GM18499 (cell line): ENCODE measurements around the gene PTAFR.

Experiments used
- ATAC-seq: cut with Tn5 transposase; IDR thresholded peaks from one replicate; pipeline ENCODE4 v1.9.1; 2021; ENCODE audit warnings: moderate number of reproducible peaks; ENCODE audit not compliant: insufficient read depth, unreplicated experiment

Gene PTAFR

GRCh38 chr1:28126783-28127490, 49.6 kb downstream of the PTAFR start:
- ATAC-seq, result no peak

- no peak for ATAC-seq
Measured at GRCh38 chr1:28126212-28126611, 50.3 kb downstream of the PTAFR start.

- no peak for ATAC-seq
Measured at GRCh38 chr1:28123461-28123961, 53.0 kb downstream of the PTAFR start.

- no peak for ATAC-seq
Measured at GRCh38 chr1:28122183-28122582, 54.3 kb downstream of the PTAFR start.

GRCh38 chr1:28119556-28119955, 56.9 kb downstream of the PTAFR start:
- no peak for ATAC-seq

GRCh38 chr1:28118640-28119307, 57.7 kb downstream of the PTAFR start:
- ATAC-seq, result no peak

GRCh38 chr1:28115267-28115666, 61.2 kb downstream of the PTAFR start:
- ATAC-seq, result no peak

- no peak for ATAC-seq
Measured at GRCh38 chr1:28114844-28115243, 61.6 kb downstream of the PTAFR start.

GRCh38 chr1:28113242-28113572, 63.3 kb downstream of the PTAFR start:
- no peak for ATAC-seq

GRCh38 chr1:28112388-28113241, 63.9 kb downstream of the PTAFR start:
- ATAC-seq, result no peak

- no peak for ATAC-seq
Measured at GRCh38 chr1:28111157-28111556, 65.3 kb downstream of the PTAFR start.

GRCh38 chr1:28110555-28110954, 65.9 kb downstream of the PTAFR start:
- no peak for ATAC-seq

- no peak for ATAC-seq
Measured at GRCh38 chr1:28109639-28110038, 66.9 kb downstream of the PTAFR start.

- no peak for ATAC-seq
Measured at GRCh38 chr1:28108001-28108400, 68.5 kb downstream of the PTAFR start.

GRCh38 chr1:28104866-28105467, 71.5 kb downstream of the PTAFR start:
- no peak for ATAC-seq

GRCh38 chr1:28102189-28102588, 74.3 kb downstream of the PTAFR start:
- no peak for ATAC-seq

- no peak for ATAC-seq
Measured at GRCh38 chr1:28099050-28099769, 77.3 kb downstream of the PTAFR start.
